ENCODE data around the gene MARCHF10. TPM values are rescaled to one million over a fixed set of nuclear protein-coding genes. Genes with fewer than 3 reads are reported as not detected.

Gene MARCHF10
- polyA plus RNA-seq, 1 donor from 2014 or later = 0.27 TPM

- Histone ChIP-seq H3K27ac (ENCODE audit: low read length) (no peak overlapping the region), H3K4me2 (ENCODE audit: low read length) (no peak overlapping the region), H4K20me1 (ENCODE audit: insufficient read depth) (no peaks in the 10 kb centered on the region), H3K9me2 (ENCODE audit: insufficient read depth, low read length) (no peaks in the 10 kb centered on the region), H3K36me3 (ENCODE audit: insufficient read depth, low read length) (no peaks in the 10 kb centered on the region), H3K27me3 (ENCODE audit: insufficient read depth, low read depth, low read length) (no peaks in the 10 kb centered on the region), H3K79me2 (replicated peaks; ENCODE audit: insufficient read depth, low read length) (no peaks in the 10 kb centered on the region), H3F3A (ENCODE audit: insufficient read depth, low read length, poor library complexity, severe bottlenecking) (no peaks in the 10 kb centered on the region), H3K4me3 (ENCODE audit: low read length) (no peak overlapping the region), H3K9me3 (ENCODE audit: low read length) (no peaks in the 10 kb centered on the region), H3K9ac (ENCODE audit: low read length) (no peak overlapping the region), H2AFZ (ENCODE audit: low read depth, low read length) (no peak overlapping the region)
- TF ChIP-seq RAD21 (conservative IDR thresholded peaks at IDR 0.05) (no peak), CTCF (IDR thresholded peaks at IDR 0.05; ENCODE audit: poor library complexity, severe bottlenecking) (no peak), REST (IDR thresholded peaks at IDR 0.05; ENCODE audit: borderline replicate concordance) (no peak), EP300 (conservative IDR thresholded peaks at IDR 0.05; ENCODE audit: poor library complexity, severe bottlenecking) (no peak), TAF1 (IDR thresholded peaks at IDR 0.05; ENCODE audit: low read depth) (no peak), MXI1 (conservative IDR thresholded peaks at IDR 0.05; ENCODE audit: poor library complexity, severe bottlenecking) (no peak), POLR2AphosphoS5 (IDR thresholded peaks at IDR 0.05) (no peak), EZH2 (IDR thresholded peaks at IDR 0.05; ENCODE audit: borderline replicate concordance, insufficient read depth, low read length, poor library complexity, severe bottlenecking) (no peak), SMC3 (conservative IDR thresholded peaks at IDR 0.05; ENCODE audit: poor library complexity) (no peak)
Observed at GRCh38 chr17:62750631-62751051, 57.5 kb downstream of the MARCHF10 start.

- H3K27ac ChIP-seq (ENCODE audit: low read length) = no peak overlapping the region
- H3K27me3 ChIP-seq (ENCODE audit: insufficient read depth, low read depth, low read length) = no peaks in the 10 kb centered on the region
- no peak overlapping the region for H3K9ac ChIP-seq (ENCODE audit: low read length)
- no peak overlapping the region for H3K4me2 ChIP-seq (ENCODE audit: low read length)
- H3K9me3 ChIP-seq (ENCODE audit: low read length) = no peaks in the 10 kb centered on the region
- no peaks in the 10 kb centered on the region for H4K20me1 ChIP-seq (ENCODE audit: insufficient read depth)
- H2AFZ ChIP-seq (ENCODE audit: low read depth, low read length) = no peak overlapping the region
- TF ChIP-seq SMC3 (conservative IDR thresholded peaks at IDR 0.05; ENCODE audit: poor library complexity) (no peak), POLR2AphosphoS5 (IDR thresholded peaks at IDR 0.05) (no peak), MXI1 (conservative IDR thresholded peaks at IDR 0.05; ENCODE audit: poor library complexity, severe bottlenecking) (no peak), EZH2 (IDR thresholded peaks at IDR 0.05; ENCODE audit: borderline replicate concordance, insufficient read depth, low read length, poor library complexity, severe bottlenecking) (no peak), REST (IDR thresholded peaks at IDR 0.05; ENCODE audit: borderline replicate concordance) (no peak), EP300 (conservative IDR thresholded peaks at IDR 0.05; ENCODE audit: poor library complexity, severe bottlenecking) (no peak)
- H3K36me3 ChIP-seq (ENCODE audit: insufficient read depth, low read length) = no peaks in the 10 kb centered on the region
- no peaks in the 10 kb centered on the region for H3F3A ChIP-seq (ENCODE audit: insufficient read depth, low read length, poor library complexity, severe bottlenecking)
- no peak overlapping the region for H3K4me3 ChIP-seq (ENCODE audit: low read length)
- H3K79me2 ChIP-seq (replicated peaks; ENCODE audit: insufficient read depth, low read length) = no peaks in the 10 kb centered on the region
- no peaks in the 10 kb centered on the region for H3K9me2 ChIP-seq (ENCODE audit: insufficient read depth, low read length)
Observed at GRCh38 chr17:62749926-62750325, 58.2 kb downstream of the MARCHF10 start.

Data from neural cell (in vitro differentiated cells).